Right lobe of liver (tissue), 6 donors: ENCODE measurements around the gene KMT2E. TPM values are rescaled to one million over a fixed set of nuclear protein-coding genes. Genes with fewer than 3 reads are reported as not detected.

Source experiments
- ATAC-seq, 4 donors: fragments of 200-7000 bp; cut with Tn5 transposase; one replicate each; pipeline ENCODE4 v1.9.1; 2020; ENCODE audit warnings: mild to moderate bottlenecking in 4 of 4, moderate library complexity in 4 of 4
- DNase-seq, 3 donors: peaks; one replicate each; pipeline ENCODE4 v3.0.0-alpha.2; 2020
- H3K27ac ChIP-seq, 3 donors: fragments of 200-600 bp; one replicate each; pipeline ENCODE4 v1.8.0; 2022
- H3K27me3 ChIP-seq, 2 donors: fragments of 200-600 bp; one replicate each; pipeline ENCODE4 v1.8.0; 2022
- H3K36me3 ChIP-seq, 4 donors: fragments of 200-600 bp; sonication (generic) in 1 of 4; one replicate each; pipeline versions ENCODE4 v1.5.1 to v1.8.0; 2017 to 2022; ENCODE audit warnings: control low read depth in 1 of 4
- H3K4me1 ChIP-seq, 4 donors: fragments of 200-600 bp; sonication (generic) in 1 of 4; one replicate each; pipeline versions ENCODE4 v1.5.1 to v1.8.0; 2017 to 2022; ENCODE audit warnings: control low read depth in 1 of 4
- H3K4me3 ChIP-seq, 3 donors: fragments of 200-600 bp; one replicate each; pipeline ENCODE4 v1.8.0; 2022
- H3K9me3 ChIP-seq, 4 donors: fragments of 200-600 bp; sonication (generic) in 1 of 4; one replicate each; pipeline versions ENCODE4 v1.5.1 to v1.8.0; 2017 to 2022; ENCODE audit warnings: control low read depth in 1 of 4
- POLR2A ChIP-seq: fragments of 450-650 bp; IDR thresholded peaks from one replicate; pipeline ENCODE4 v1.6.1; 2017; ENCODE audit warnings: antibody characterized with exemption, mild to moderate bottlenecking
- WGBS: methylation state at CpG from one replicate; pipeline ENCODE4 v1.1.6; 2018; ENCODE audit warnings: low coverage, low lambda C conversion rate; ENCODE audit not compliant: insufficient coverage; ENCODE audit errors: missing lambda C conversion rate; 5-methylcytosine and 5-hydroxymethylcytosine counted together
- intact Hi-C, 2 donors: fragments of 100-400 bp; cut with DNase I; formaldehyde crosslinking; loops; one replicate each; pipeline versions ENCODE4 v1.11.2 to v1.14.1; 2022
- total RNA-seq, 6 experiments: library from RNA; depleted of rRNA in 2 of 6; stranded (reverse); fragments of >200 nt in 2 of 6; fragmentation: NEBNext Ultra II Directional in 3 of 6; extraction: Animal tissue kit (Norgen Biotek cat#: 25700) in 3 of 6; gene quantifications; one replicate each; pipeline versions ENCODE4 v1.1.0 to v1.2.4, GENCODE V29; 2016 to 2023
- TF ChIP-seq, protein P1 (sequence below), 4 donors: fragments of 200-600 bp in 3 of 4; fragments of 450-650 bp in 1 of 4; IDR thresholded peaks; one replicate each; pipeline versions ENCODE4 v1.5.1 to v1.8.0; 2016 to 2022; ENCODE audit warnings: antibody characterized with exemption in 4 of 4, mild to moderate bottlenecking in 2 of 4
- donor health status: DM: no; HTN: yes; CAD: no.
- donor health status: DM: no; HTN: no; CAD: no.
- donor health status: DM: no; HTN: no; CAD: no.
- donor health status: DM: no; HTN: yes; CAD: no.
- donor health status: DM: no; HTN: yes; CAD: no.

KMT2E gene
- total RNA-seq, 6 experiments from 2014 or later, result 21.6 to 31.6 (median 25.3) TPM

DNA sequence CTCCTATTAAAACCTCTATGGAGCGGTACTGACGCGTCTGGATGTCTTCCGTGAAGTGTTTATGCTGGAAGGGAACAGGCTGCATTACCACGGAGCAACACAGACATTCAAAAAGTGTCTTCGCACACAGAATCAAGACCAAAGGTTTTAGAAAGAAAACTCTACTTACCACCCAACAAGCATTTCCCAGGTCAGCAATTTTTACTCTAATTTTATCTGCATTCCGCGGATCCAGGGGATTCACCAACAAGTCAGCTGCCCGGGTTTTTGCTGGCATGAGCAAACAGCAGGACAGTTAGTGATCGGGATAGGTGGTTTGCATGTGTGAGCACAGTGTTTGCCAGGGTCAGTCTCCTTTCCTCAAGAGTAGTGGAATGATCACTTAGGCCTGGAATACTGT is 118.8 kb downstream of the KMT2E start:
- no peak for TF ChIP-seq POLR2A
- TF ChIP-seq, protein P1, sequence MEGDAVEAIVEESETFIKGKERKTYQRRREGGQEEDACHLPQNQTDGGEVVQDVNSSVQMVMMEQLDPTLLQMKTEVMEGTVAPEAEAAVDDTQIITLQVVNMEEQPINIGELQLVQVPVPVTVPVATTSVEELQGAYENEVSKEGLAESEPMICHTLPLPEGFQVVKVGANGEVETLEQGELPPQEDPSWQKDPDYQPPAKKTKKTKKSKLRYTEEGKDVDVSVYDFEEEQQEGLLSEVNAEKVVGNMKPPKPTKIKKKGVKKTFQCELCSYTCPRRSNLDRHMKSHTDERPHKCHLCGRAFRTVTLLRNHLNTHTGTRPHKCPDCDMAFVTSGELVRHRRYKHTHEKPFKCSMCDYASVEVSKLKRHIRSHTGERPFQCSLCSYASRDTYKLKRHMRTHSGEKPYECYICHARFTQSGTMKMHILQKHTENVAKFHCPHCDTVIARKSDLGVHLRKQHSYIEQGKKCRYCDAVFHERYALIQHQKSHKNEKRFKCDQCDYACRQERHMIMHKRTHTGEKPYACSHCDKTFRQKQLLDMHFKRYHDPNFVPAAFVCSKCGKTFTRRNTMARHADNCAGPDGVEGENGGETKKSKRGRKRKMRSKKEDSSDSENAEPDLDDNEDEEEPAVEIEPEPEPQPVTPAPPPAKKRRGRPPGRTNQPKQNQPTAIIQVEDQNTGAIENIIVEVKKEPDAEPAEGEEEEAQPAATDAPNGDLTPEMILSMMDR (IDR thresholded peaks at IDR 0.05), result no peak
- H3K4me3 ChIP-seq, result no peak overlapping the region
- no peak for ATAC-seq
- H3K27me3 ChIP-seq, result no peaks in the 10 kb centered on the region
- DNase-seq, result no peak
- no peaks in the 10 kb centered on the region for H3K9me3 ChIP-seq
- WGBS, result 75% methylated on average over 9 of the region's 10 CpGs
- intact Hi-C loops, result no loop called here
- H3K36me3 ChIP-seq, result peaks cover 0 to under 1% (median 0%) of the 10 kb centered on the region in 4 donors
- H3K4me1 ChIP-seq, result peaks cover 0 to 15% (median 3%) of the 10 kb centered on the region in 4 donors
- no peak overlapping the region for H3K27ac ChIP-seq

DNA sequence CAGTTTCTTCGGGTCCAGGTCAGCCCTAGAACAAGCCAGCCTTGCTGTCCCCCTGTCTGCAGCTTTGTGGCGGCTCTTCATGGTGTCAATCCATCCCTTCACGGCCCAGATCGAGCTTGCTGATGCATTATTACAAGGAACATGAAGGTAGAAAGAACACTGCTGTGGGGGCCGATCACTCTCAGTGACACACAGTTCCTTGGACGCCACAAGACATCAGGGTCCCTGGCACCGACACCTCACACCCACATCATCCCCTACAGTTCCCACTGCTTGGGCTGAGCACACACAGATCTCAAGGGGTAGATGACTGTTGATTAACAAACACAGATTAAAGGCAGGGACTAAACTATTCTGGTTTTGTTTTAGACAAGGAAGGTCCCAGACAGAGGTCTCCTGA is 119.4 kb downstream of the KMT2E start:
- Histone ChIP-seq H3K9me3 (no peaks in the 10 kb centered on the region), H3K27ac (no peak overlapping the region), H3K36me3 (peaks cover 0 to 5% (median 0%) of the 10 kb centered on the region in 4 donors), H3K27me3 (no peaks in the 10 kb centered on the region), H3K4me1 (peaks cover 0 to 15% (median 3%) of the 10 kb centered on the region in 4 donors), H3K4me3 (no peak overlapping the region)
- no peak for ATAC-seq
- intact Hi-C loops, result no loop called here
- 85% methylated on average over 5 of the region's 7 CpGs for WGBS
- no peak for DNase-seq
- TF ChIP-seq, protein P1 (IDR thresholded peaks at IDR 0.05), result no peak
- TF ChIP-seq POLR2A, result no peak

DNA sequence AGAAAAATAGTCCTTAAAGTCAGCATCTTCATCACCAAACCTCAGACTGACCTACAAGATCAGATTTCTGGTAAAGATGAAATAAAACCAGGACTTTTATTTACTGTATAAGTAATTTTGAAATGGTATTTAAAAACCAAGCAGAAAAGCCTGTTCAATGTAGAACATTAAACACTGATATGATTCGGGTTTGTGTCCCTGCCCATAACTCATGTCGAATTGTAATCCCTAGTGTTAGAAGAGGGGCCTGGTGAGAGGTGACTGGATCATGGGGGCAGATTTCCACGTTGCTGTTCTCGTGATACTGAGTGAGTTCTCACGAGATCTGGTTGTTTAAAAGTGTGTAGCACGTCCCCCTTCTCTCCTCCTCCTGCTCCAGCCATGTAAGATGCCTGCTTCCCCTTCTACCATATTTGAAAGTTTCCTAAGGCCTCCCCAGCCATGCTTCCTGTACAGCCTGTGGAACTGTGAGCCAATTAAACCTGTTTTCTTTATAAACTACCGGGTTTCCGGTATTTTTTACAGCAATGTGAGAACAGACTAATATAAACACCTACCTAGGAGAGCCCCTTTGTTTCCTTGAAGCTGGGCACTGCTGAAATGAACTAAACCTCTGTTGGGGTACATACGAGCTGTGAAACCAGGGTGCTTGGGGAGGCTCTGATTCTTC is 120.1 kb downstream of the KMT2E start:
- no peak for ATAC-seq
- no peak overlapping the region for H3K27ac ChIP-seq
- peaks cover 0 to 15% (median 3%) of the 10 kb centered on the region in 4 donors for H3K4me1 ChIP-seq
- no peaks in the 10 kb centered on the region for H3K9me3 ChIP-seq
- no peak for DNase-seq
- H3K27me3 ChIP-seq, result no peaks in the 10 kb centered on the region
- 87% methylated on average over 6 of the region's 9 CpGs for WGBS
- no peak overlapping the region for H3K4me3 ChIP-seq
- H3K36me3 ChIP-seq, result peaks cover 0 to 5% (median 0%) of the 10 kb centered on the region in 4 donors
- intact Hi-C loops, result no loop called here
- TF ChIP-seq, protein P1 (IDR thresholded peaks at IDR 0.05), result no peak
- TF ChIP-seq POLR2A, result no peak

DNA sequence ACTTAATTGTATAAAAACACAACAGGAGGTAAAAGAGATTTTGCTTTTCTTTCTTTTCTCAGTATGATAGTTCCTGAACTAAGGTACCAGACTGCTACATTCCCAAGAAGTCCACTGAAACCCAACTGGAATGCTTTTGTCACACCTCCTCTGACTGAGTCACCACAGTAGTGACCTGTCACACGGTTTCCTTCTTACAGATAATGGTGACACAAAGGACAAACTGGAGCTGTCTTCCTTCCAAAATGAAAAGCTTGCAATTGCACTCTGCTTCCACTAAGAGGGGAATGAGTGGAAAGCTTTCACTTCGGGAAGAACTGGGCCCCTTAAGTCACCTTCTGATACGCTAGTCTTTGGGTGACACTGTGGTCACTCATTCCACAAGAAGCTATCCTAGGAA is 122.2 kb downstream of the KMT2E start:
- 51% methylated on average over 3 of the region's 3 CpGs for WGBS
- peaks cover 0 to 5% (median 0%) of the 10 kb centered on the region in 4 donors for H3K36me3 ChIP-seq
- H3K9me3 ChIP-seq, result no peaks in the 10 kb centered on the region
- intact Hi-C loops, result no loop called here
- H3K27me3 ChIP-seq, result no peaks in the 10 kb centered on the region
- H3K27ac ChIP-seq, result no peak overlapping the region
- DNase-seq, result no peak
- TF ChIP-seq, protein P1 (IDR thresholded peaks at IDR 0.05), result no peak
- no peak for TF ChIP-seq POLR2A
- ATAC-seq, result peak in 3 of 4 donors; percentile 22 to 48 (median 35)
- peaks cover 0 to 15% (median 3%) of the 10 kb centered on the region in 4 donors for H3K4me1 ChIP-seq
- no peak overlapping the region for H3K4me3 ChIP-seq
